ENCODE measurements around the gene MMP24OS.

MMP24OS gene

DNA sequence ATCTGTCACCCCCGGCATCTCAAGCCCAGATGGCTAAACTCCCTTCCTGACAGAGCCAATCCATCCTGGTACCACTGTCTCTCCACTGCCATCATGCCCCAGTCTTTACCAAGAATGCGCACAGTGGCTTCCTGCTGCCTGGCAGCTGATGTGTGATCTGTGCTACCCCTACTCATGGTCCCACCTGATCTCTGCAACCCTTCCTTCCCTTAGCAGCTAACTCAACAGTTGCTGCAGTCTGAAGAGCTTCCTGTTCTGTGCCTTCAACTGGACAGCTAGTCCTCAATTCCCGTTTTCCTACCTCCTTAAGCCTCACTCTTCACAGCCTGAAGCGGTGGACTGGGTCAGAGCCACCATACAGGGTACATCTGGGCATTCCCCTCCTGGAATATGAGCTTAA, 21.9 kb upstream of the MMP24OS start:
- Histone ChIP-seq H3K4me1 (ENCODE audit: control insufficient read depth in 5 of 5, insufficient read depth in 5 of 5, low read length in 5 of 5) (peaks cover 0 to 16% (median 0%) of the 10 kb centered on the region in 5 donors), H3K9ac (ENCODE audit: low read length in 5 of 5) (peak overlapping the region in 1 of 5 donors; percentile 6), H3K36me3 (ENCODE audit: control insufficient read depth in 5 of 5, insufficient read depth in 5 of 5, low read length in 5 of 5) (peaks cover 0 to 11% (median 2%) of the 10 kb centered on the region in 5 donors), H3K27ac (ENCODE audit: low read depth, low read length) (no peak overlapping the region), H3K4me3 (ENCODE audit: low read depth in 1 of 5, low read length in 5 of 5) (no peak overlapping the region), H3K9me3 (ENCODE audit: control insufficient read depth in 5 of 5, low read length in 5 of 5) (no peaks in the 10 kb centered on the region), H3K27me3 (ENCODE audit: control insufficient read depth in 5 of 5, insufficient read depth in 4 of 5, low read length in 5 of 5) (peaks cover 0 to 9% (median 2%) of the 10 kb centered on the region in 5 donors)

DNA sequence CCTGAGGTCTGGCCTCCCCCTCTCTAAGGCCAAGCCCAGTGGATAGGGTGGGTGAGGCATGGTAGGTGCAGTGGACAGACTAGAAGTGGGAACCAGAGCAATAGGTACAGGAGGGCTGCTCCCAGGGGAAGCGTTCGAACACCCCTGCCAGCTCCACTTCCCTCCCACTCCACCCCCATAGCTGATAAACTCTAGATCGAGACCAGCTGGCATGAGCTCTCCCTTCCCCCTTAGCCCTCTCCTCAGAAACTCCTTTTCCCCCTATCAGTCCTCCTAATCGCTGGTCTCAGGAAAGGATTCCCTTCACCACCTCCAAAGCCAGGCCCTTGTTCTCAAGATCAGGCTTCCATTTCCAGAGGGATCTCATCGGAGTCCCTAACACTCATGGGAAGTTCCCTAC, 20.3 kb upstream of the MMP24OS start:
- H3K27me3 ChIP-seq (ENCODE audit: control insufficient read depth in 5 of 5, insufficient read depth in 4 of 5, low read length in 5 of 5) = peaks cover 0 to 13% (median 10%) of the 10 kb centered on the region in 5 donors
- no peak overlapping the region for H3K9ac ChIP-seq (ENCODE audit: low read length in 5 of 5)
- H3K27ac ChIP-seq (ENCODE audit: low read depth, low read length) = no peak overlapping the region
- peaks cover 0 to 5% (median 2%) of the 10 kb centered on the region in 5 donors for H3K36me3 ChIP-seq (ENCODE audit: control insufficient read depth in 5 of 5, insufficient read depth in 5 of 5, low read length in 5 of 5)
- H3K4me1 ChIP-seq (ENCODE audit: control insufficient read depth in 5 of 5, insufficient read depth in 5 of 5, low read length in 5 of 5) = peaks cover 0 to 13% (median 0%) of the 10 kb centered on the region in 5 donors
- no peaks in the 10 kb centered on the region for H3K9me3 ChIP-seq (ENCODE audit: control insufficient read depth in 5 of 5, low read length in 5 of 5)
- H3K4me3 ChIP-seq (ENCODE audit: low read depth in 1 of 5, low read length in 5 of 5) = no peak overlapping the region

DNA sequence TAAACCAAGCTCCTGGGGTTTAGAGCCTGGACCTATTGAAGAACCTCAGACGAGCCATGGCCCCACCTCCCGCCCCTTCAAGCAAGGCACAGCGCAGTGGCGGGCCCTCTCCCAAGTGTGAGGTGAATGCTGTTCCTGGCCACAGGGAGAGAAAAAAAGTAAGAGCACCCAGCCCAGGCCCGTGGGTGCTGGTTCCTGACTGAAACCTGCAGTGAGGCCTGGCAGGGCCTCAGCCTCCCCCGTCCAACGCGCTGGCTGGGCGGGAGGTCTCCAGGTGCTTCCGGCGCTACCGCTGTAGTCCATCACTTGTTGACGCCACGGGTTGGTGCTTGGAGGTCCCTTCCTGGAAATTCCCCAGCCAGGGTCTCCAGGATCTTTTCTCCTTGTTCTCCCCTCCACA, 19.8 kb upstream of the MMP24OS start:
- Histone ChIP-seq H3K9me3 (ENCODE audit: control insufficient read depth in 5 of 5, low read length in 5 of 5) (no peaks in the 10 kb centered on the region), H3K27ac (ENCODE audit: low read depth, low read length) (no peak overlapping the region), H3K36me3 (ENCODE audit: control insufficient read depth in 5 of 5, insufficient read depth in 5 of 5, low read length in 5 of 5) (peaks cover 0 to 5% (median 0%) of the 10 kb centered on the region in 5 donors), H3K4me1 (ENCODE audit: control insufficient read depth in 5 of 5, insufficient read depth in 5 of 5, low read length in 5 of 5) (peaks cover 0 to 13% (median 0%) of the 10 kb centered on the region in 5 donors), H3K27me3 (ENCODE audit: control insufficient read depth in 5 of 5, insufficient read depth in 4 of 5, low read length in 5 of 5) (peaks cover 0 to 14% (median 10%) of the 10 kb centered on the region in 5 donors), H3K9ac (ENCODE audit: low read length in 5 of 5) (no peak overlapping the region), H3K4me3 (ENCODE audit: low read depth in 1 of 5, low read length in 5 of 5) (no peak overlapping the region)

DNA sequence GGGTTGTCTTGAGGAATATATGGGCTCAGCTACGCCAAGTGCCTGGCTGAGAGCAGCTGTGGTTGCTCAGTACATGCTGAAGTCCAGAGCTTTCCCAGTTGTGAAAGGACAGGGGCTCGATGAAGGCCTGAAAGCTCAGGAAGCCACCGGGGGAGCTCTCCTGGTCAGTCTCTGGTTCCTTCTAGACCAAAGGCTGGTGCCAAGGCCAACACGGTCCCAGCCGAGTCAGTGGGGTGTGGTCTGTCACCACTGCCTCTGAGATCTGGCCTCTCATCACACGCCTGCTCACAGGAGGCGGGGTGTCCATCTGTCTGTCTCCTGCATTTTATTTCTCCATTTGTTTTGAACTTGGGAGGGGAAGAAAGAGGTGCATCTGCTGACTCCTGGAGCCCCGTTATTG, 19.2 kb upstream of the MMP24OS start:
- H3K36me3 ChIP-seq (ENCODE audit: control insufficient read depth in 5 of 5, insufficient read depth in 5 of 5, low read length in 5 of 5) = peaks cover 0 to 5% (median 0%) of the 10 kb centered on the region in 5 donors
- H3K4me3 ChIP-seq (ENCODE audit: low read depth in 1 of 5, low read length in 5 of 5) = no peak overlapping the region
- H3K9ac ChIP-seq (ENCODE audit: low read length in 5 of 5) = no peak overlapping the region
- H3K9me3 ChIP-seq (ENCODE audit: control insufficient read depth in 5 of 5, low read length in 5 of 5) = no peaks in the 10 kb centered on the region
- peaks cover 0 to 13% (median 0%) of the 10 kb centered on the region in 5 donors for H3K4me1 ChIP-seq (ENCODE audit: control insufficient read depth in 5 of 5, insufficient read depth in 5 of 5, low read length in 5 of 5)
- H3K27me3 ChIP-seq (ENCODE audit: control insufficient read depth in 5 of 5, insufficient read depth in 4 of 5, low read length in 5 of 5) = peaks cover 0 to 19% (median 12%) of the 10 kb centered on the region in 5 donors
- H3K27ac ChIP-seq (ENCODE audit: low read depth, low read length) = no peak overlapping the region

DNA sequence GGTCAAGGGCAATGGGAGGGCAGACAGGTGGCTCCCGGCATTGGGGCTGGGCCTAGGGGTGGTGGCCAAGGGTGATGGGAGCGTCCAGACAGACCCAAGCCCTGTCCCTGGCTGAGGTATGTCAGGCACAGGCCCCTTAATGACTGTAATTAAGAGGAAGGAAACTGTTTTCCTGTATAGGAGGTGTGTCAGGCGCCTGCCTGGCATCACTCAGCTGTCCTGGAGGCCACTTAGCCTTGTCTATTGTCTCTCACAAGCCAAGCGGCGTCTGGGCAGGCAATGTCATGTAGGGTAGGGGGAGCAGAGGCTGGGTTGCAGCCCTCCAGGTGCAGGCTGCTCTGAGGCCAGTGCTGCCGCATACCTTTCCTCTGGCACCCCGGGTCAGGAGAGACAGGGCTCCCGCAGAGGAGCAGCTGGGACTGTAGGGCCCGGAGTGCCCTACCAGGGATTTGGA, 18.2 kb upstream of the MMP24OS start:
- Histone ChIP-seq H3K4me1 (ENCODE audit: control insufficient read depth in 5 of 5, insufficient read depth in 5 of 5, low read length in 5 of 5) (peaks cover 0 to 13% (median 0%) of the 10 kb centered on the region in 5 donors), H3K27ac (ENCODE audit: low read depth, low read length) (no peak overlapping the region), H3K36me3 (ENCODE audit: control insufficient read depth in 5 of 5, insufficient read depth in 5 of 5, low read length in 5 of 5) (no peaks in the 10 kb centered on the region), H3K4me3 (ENCODE audit: low read depth in 1 of 5, low read length in 5 of 5) (no peak overlapping the region), H3K27me3 (ENCODE audit: control insufficient read depth in 5 of 5, insufficient read depth in 4 of 5, low read length in 5 of 5) (peaks cover 0 to 25% (median 12%) of the 10 kb centered on the region in 5 donors), H3K9ac (ENCODE audit: low read length in 5 of 5) (no peak overlapping the region), H3K9me3 (ENCODE audit: control insufficient read depth in 5 of 5, low read length in 5 of 5) (no peaks in the 10 kb centered on the region)

DNA sequence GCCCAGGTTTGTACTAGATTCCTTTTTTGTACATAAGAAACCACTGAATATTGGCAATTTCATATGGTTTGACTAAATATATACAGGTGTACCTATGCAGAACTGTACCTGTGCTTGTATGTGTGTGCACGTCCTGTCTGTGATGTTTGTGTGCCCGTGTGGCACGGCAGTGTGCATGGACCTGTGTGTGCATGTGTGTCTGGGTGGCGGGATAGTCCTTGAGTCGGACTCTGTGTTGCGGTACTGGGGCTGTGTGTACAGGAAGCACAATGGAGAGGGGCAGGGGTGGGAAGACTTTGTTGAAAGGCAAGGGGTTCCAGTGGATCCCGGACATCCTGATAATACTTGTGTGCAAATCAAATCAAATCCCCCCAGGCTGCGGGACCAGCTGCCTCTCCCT, 17.8 kb upstream of the MMP24OS start:
- H3K4me3 ChIP-seq (ENCODE audit: low read depth in 1 of 5, low read length in 5 of 5) = no peak overlapping the region
- H3K9ac ChIP-seq (ENCODE audit: low read length in 5 of 5) = no peak overlapping the region
- peaks cover 0 to 25% (median 12%) of the 10 kb centered on the region in 5 donors for H3K27me3 ChIP-seq (ENCODE audit: control insufficient read depth in 5 of 5, insufficient read depth in 4 of 5, low read length in 5 of 5)
- H3K27ac ChIP-seq (ENCODE audit: low read depth, low read length) = no peak overlapping the region
- H3K9me3 ChIP-seq (ENCODE audit: control insufficient read depth in 5 of 5, low read length in 5 of 5) = no peaks in the 10 kb centered on the region
- H3K36me3 ChIP-seq (ENCODE audit: control insufficient read depth in 5 of 5, insufficient read depth in 5 of 5, low read length in 5 of 5) = no peaks in the 10 kb centered on the region
- H3K4me1 ChIP-seq (ENCODE audit: control insufficient read depth in 5 of 5, insufficient read depth in 5 of 5, low read length in 5 of 5) = peaks cover 0 to 13% (median 0%) of the 10 kb centered on the region in 5 donors

DNA sequence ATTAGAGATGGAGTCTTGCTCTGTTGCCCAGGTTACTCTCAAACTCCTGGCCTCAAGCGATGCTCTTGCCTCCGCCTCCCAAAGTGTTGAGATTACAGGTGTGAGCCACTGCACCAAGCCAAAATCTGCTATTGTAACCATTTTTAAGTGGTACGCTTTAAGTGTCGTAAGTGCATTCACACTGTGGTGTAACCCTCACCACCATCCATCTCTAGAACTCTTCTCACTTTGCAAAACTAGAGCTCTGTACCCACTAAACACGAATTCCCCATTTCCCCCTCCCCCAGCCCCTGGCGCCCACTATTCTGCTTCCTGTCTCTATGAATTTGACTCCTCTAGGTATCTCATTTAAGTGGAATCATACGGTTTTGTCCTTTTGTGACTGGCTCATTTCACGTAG, 17.1 kb upstream of the MMP24OS start:
- Histone ChIP-seq H3K4me1 (ENCODE audit: control insufficient read depth in 5 of 5, insufficient read depth in 5 of 5, low read length in 5 of 5) (peaks cover 0 to 13% (median 0%) of the 10 kb centered on the region in 5 donors), H3K36me3 (ENCODE audit: control insufficient read depth in 5 of 5, insufficient read depth in 5 of 5, low read length in 5 of 5) (no peaks in the 10 kb centered on the region), H3K4me3 (ENCODE audit: low read depth in 1 of 5, low read length in 5 of 5) (no peak overlapping the region), H3K27me3 (ENCODE audit: control insufficient read depth in 5 of 5, insufficient read depth in 4 of 5, low read length in 5 of 5) (peaks cover 0 to 25% (median 13%) of the 10 kb centered on the region in 5 donors), H3K9ac (ENCODE audit: low read length in 5 of 5) (no peak overlapping the region), H3K9me3 (ENCODE audit: control insufficient read depth in 5 of 5, low read length in 5 of 5) (no peaks in the 10 kb centered on the region), H3K27ac (ENCODE audit: low read depth, low read length) (no peak overlapping the region)

DNA sequence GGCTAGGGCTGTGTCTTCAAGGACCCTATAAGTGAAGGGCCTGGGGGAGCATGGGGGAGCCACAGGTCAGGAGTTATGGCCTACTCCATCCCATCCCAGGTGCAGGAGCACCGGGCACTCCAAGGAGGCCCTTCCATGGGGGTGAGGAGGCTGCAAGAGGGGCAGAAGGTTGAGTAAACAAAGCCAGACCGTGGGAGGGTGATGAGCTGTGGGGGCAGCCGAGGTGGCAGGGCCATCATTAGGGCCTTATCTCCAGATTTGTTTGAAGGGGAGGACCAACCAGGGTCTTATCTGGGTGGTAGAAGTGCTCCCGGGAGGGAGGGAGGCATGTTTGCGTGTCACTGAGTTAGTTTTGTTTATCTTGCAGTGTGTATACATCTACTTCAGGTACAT, 16.4 kb upstream of the MMP24OS start:
- Histone ChIP-seq H3K27me3 (ENCODE audit: control insufficient read depth in 5 of 5, insufficient read depth in 4 of 5, low read length in 5 of 5) (peaks cover 0 to 25% (median 13%) of the 10 kb centered on the region in 5 donors), H3K4me3 (ENCODE audit: low read depth in 1 of 5, low read length in 5 of 5) (no peak overlapping the region), H3K36me3 (ENCODE audit: control insufficient read depth in 5 of 5, insufficient read depth in 5 of 5, low read length in 5 of 5) (no peaks in the 10 kb centered on the region), H3K9me3 (ENCODE audit: control insufficient read depth in 5 of 5, low read length in 5 of 5) (no peaks in the 10 kb centered on the region), H3K4me1 (ENCODE audit: control insufficient read depth in 5 of 5, insufficient read depth in 5 of 5, low read length in 5 of 5) (peaks cover 0 to 13% (median 0%) of the 10 kb centered on the region in 5 donors), H3K9ac (ENCODE audit: low read length in 5 of 5) (no peak overlapping the region), H3K27ac (ENCODE audit: low read depth, low read length) (no peak overlapping the region)

DNA sequence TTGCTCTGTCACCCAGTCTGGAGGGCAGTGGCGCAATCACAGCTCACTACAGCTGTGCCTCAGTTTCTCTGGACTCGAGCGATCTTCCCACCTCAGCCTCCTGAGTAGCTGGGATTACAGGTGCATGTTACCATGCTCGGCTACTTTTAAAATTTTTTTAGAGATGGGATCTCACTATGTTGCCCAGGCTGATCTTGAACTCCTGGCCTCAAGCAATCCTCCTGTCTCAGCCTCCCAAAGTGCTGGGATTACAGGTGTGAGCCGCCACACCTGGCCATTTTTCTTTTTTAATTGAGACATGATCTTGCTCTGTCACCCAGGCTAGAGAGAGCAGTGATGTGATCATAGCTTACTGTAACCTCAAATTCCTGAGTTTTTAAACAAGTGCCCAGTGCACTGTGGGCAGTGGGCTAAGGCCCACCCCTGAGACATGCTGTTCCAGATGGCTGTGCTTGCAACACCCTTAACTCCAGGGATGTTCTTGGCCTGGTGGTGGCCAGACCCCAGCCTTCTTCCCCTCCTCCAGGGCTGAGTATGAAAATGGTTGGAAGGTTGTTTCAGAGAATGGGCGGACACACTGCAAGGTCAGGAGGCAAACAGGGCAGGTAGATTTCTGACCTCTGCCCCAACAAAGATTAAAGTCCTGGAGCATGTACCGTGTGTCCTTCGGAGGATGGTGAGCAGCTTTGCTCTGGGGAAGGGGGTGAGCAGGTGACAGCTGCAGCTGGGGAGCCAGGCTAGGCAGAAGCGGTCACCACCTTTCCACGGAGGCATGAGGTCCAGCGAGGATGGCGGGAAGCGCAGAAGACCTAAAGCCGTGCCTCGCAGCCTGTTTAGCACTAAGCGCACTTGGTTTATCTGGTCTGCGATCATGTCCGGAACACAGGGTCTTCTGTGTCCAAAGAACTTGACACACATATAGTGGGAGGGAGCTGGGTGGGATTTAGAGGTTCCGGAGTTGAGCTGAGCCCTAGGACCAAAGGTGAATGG, 15.7 kb upstream of the MMP24OS start:
- Histone ChIP-seq H3K4me3 (ENCODE audit: low read depth in 1 of 5, low read length in 5 of 5) (no peak overlapping the region), H3K27me3 (ENCODE audit: control insufficient read depth in 5 of 5, insufficient read depth in 4 of 5, low read length in 5 of 5) (peaks cover 0 to 25% (median 13%) of the 10 kb centered on the region in 5 donors), H3K9ac (ENCODE audit: low read length in 5 of 5) (no peak overlapping the region), H3K4me1 (ENCODE audit: control insufficient read depth in 5 of 5, insufficient read depth in 5 of 5, low read length in 5 of 5) (peaks cover 0 to 13% (median 0%) of the 10 kb centered on the region in 5 donors), H3K36me3 (ENCODE audit: control insufficient read depth in 5 of 5, insufficient read depth in 5 of 5, low read length in 5 of 5) (no peaks in the 10 kb centered on the region), H3K27ac (ENCODE audit: low read depth, low read length) (no peak overlapping the region), H3K9me3 (ENCODE audit: control insufficient read depth in 5 of 5, low read length in 5 of 5) (no peaks in the 10 kb centered on the region)
